Measurements from ENCODE around the gene KNDC1.
"Not testable (repeated sequence)": the region's sequence is repeated elsewhere in the genome, so short reads cannot be mapped to it uniquely, and the experiment has no call there.

Gene KNDC1

DNA sequence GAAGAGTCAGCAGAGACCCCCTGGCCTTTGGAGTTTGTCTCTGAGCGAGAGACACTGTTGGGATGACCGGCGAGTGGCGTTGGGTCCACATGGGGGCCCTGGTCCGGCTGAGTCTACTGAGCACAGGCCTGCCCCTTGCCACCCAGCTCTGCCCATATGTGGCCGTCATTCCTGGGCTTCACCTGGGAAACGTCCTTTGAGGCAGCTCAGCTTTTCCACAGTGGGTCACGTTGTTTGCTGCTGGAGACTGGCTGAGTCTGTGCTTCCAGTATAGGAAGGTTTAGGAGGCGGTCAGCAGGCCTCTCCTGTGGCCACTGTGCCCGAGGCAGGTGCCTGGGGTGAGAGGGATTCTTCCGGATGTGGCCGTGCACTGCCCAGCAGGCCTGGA lies 99.6 kb downstream of the KNDC1 start:
- no peak for DNase-seq (ENCODE audit: low spot score)

DNA sequence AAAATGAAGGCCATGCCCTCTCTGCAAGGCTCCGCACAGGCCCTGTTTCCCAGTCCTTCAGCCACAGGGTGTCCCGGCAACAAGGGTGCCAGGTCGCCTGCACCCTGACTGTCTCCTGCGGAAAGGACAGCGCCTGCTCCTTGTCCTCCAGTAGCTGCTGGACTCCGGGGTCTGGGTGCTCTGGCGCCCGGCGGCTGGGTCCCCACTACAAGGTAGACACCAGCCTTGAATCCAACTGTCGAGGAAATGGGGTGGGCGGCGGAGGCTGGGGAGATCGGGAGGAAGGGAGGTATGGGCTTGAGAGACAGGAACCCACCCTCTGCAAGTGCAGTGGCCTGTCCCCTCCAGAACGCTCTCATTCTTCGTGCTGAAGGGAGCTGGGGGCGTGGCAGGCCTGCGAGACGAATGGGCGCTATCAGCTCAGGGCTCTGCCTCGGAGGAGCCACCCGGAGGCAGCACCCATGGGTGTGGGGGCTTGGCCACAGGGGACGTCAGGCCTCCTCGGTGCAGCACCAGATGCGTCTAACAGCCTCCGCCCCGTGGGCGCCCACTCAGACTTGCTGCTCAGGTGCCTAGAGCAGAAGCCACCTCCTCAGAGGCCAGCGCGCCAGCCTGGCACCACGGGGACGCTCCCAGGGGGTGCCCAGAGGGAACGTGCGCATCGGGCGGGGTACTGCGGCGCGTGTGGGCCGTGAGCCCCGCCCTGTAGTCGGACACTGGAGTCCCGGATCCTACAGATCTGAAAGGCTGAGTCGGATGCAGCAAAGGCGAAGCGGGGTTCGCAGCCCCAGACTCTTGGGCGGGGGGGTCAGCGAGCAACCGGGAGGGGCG lies 101.1 kb downstream of the KNDC1 start:
- peak; percentile 60 for DNase-seq (ENCODE audit: low spot score)

DNA sequence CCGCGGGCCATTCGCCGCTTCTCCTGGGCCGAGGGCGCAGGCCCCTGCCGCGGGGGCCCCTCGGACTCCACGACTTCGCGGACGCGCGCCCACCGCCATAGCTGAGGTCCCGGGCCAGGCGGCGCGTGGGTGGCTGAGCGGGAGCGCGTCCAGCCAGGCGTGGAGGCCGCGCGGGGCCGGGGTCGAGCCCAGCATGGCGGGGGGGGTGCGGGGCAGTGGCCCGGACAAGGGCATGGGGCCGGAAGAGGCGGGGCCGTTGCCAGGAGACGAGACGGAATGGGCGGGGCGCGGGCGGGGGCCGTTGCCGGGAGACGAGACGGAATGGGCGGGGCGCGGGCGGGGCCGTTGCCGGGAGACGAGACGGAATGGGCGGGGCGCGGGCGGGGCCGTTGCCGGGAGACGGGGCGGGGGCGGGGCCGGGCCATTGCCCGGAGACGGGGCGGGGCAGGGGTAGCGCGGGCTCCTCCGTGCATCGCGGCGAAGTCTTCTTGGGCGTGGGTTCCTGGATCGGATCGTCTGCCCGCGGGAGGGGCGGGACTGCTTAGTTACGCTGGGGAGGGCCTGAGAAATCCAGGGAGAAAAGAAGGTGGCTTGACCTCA lies 101.8 kb downstream of the KNDC1 start:
- peak; percentile 60 for DNase-seq (ENCODE audit: low spot score)

DNA sequence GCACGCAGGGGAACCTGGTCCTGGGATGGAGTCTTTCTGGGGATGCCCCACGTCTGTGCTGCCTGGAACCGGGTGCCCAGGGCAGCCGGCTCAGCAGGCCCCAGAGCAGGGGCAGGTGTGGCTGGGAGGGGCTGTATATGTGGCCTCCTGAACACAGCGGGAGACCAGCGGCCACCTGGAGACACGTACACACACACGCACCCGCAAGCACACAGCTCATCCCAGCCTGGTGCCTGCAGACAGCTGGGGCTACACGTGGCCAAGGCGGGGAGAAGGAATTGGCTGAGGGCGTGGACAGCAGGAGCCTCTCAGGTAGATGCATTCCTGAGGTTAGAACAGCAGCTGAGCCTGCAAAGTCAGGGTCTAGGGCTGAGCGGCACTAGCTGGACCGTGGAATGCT lies 102.7 kb downstream of the KNDC1 start:
- peak; percentile 80 for DNase-seq (ENCODE audit: low spot score)

DNA sequence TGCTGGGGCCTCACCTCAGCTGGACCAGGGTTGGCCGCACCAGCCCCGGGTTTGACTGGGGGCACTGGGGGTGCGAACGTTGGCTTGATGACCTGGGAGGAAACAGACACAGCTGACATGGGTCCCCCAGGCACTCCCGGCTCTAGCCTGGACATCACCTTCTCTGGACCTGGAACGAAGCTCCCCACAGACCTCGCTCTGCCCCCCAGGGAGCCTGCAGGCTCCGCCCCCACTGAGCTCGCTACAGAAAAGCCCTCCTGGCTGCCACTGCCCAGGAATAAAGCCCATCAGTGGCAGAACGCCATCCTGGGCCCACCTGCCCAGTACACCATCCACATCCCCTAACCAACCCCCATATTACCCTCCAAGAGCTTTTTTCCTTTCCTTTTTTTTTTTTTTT lies 103.7 kb downstream of the KNDC1 start:
- DNase-seq (ENCODE audit: low spot score) = no peak

DNA sequence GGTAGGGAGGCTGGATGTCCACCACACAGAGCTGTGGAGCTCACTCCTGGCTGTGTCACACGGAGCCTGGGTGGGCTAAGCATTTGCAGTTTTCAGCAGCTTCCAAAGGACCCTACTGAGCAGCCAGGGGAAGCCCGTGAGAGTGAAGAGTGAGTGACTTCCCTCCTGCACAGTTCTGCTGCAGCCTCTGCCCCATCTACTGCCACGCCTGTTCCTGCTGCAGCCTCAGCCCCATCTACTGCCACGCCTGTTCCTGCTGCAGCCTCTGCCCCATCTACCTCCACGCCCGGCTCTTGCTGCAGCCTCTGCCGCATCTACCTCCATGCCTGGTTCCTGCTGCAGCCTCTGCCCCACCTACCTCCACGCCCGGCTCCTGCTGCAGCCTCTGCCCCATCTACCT lies 104.4 kb downstream of the KNDC1 start:
- no peak for DNase-seq (ENCODE audit: low spot score)

DNA sequence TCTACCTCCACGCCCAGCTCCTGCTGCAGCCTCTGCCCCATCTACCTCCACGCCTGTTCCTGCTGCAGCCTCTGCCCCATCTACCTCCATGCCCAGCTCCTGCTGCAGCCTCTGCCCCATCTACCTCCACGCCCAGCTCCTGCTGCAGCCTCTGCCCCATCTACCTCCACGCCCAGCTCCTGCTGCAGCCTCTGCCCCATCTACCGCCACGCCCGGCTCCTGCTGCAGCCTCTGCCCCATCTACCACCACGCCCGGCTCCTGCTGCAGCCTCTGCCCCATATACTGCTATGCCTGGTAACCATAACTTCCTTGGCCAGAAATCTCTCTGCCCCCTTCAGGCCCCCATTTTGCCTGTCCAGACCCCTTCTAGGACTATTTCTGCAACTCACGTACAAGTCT lies 105.0 kb downstream of the KNDC1 start:
- not testable (repeated sequence) for DNase-seq (ENCODE audit: low spot score)

DNA sequence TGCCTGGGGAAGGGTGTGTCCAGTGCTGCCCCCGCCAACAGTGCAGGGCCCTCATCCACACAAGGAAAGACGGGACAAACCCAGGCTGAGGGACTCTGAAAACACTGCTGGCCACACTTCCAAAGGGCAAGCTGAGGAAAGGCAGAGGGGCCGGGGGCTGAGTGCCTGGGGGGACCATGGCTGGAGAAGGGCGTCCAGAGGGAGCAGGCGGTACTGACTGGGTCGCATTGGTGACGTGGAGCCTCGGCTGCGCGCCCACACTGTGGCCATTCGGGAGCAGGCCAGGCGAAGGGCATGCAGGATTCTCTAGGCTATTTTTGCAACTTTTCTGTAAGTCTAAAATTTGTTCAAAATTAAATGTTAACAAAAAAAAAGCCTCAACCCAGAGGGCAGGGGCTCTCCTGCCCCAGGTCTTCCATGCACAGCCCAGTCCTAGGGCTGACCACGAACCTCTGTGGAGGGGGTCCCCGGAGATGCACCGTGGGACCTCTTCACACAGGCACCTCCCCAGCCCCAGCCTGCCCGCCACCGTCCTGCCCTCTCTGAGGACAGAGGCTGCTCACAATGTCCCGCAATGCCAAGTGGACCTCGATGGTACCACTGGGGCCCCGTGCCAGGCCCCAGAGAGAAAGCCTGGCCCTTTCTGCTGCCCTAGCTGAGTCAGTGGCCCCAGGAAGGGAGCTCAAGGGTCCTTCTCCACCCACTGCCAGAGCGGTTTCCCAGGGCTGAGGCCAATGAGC lies 106.2 kb downstream of the KNDC1 start:
- no peak for DNase-seq (ENCODE audit: low spot score)

DNA sequence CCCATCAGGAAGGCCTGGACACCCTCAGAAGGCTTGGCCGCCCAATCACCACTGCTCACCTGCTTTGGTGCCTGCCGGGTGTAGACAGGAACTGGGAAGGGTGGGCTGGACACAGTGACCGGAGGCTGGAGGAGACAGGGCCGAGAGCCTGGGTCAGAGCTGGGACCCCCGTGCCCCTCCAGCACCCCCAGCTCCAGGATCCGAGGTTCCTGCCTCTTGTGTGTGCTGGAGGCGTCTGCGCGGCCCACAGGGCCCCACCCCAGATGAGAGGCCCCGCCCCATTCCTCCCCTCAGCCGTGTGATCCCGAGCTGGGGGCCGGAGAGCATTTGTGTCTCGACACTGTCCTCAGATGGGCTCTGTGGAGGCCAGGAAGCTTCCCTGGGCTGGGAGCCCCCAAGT lies 107.3 kb downstream of the KNDC1 start:
- no peak for DNase-seq (ENCODE audit: low spot score)

DNA sequence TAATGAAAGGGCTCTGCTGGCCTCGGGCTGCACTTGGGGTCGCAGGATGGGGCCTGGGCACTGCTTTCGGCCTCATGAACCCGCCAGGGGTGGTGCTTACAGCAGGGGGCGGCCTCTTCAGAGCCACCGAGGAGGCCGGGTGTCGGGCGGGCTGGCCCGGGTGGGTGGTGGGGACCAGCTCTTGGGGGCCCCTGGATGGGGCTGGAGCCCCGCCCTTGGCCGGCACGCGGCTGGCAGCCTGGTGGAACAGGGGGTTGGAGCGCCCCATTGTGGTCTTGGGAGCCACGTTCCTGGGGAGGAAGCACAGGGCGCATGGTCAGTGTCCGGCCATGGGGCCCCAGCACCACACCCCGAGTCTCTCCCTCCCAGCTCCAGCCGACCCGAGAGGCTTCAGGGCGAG lies 107.8 kb downstream of the KNDC1 start:
- no peak for DNase-seq (ENCODE audit: low spot score)

DNA sequence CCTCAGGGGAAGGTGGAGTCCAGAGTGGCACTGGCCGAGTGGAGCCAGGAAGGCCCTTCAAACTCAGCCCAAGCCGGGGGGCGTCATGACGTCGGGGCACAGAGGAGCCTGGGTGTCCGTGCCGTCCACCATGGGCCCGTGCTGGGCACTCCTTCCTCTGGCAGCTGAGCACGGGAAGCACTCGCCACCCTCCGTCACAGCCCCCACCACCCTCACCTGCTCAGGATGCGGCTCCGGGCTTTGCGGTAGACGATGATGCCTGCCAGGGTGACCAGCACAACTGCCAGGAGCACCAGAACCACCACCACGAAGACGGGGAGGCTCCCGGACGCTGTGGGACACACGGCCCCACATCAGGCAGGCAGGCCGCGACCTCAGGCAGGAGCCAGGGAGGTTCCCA lies 108.5 kb downstream of the KNDC1 start:
- DNase-seq (ENCODE audit: low spot score) = no peak

DNA sequence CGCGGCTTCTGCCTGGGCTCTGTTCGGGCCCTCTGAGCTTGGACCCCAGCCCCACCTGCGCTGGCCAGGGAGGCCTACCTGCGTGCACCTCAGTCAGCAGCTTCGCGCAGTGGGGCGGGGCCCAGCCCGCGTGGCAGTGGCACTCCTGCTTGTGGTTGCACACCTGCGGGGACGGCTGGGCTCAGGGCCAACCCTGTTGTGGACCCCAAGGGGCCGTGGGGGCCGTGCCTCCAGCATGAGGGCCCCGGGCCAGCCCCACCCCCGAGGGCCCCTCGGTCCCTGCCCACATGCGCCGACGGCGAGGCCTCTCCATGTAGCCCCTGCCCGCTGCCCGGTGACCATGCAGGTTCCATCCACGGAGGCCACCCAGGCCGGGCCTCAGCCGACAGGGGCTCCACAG lies 109.3 kb downstream of the KNDC1 start:
- DNase-seq (ENCODE audit: low spot score) = no peak

DNA sequence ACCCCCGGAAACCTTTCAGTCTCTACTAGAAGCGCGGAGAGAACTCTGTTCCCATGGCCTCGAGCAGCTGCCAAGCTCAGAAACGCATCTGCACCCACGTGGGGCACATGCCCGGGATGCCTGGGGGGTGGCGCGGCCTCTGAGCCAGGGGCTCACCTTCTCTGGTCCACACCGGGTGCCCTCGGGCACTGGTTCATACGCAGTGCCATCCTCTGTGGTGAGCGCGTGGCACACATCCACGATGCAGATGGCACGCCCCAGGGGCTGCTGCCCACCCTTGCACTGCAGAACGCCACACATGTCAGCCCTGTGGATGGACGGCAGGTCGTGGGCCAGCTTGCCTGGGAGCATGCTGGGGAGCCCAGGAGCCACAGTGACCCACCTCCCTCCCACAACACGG lies 110.2 kb downstream of the KNDC1 start:
- DNase-seq (ENCODE audit: low spot score) = no peak

DNA sequence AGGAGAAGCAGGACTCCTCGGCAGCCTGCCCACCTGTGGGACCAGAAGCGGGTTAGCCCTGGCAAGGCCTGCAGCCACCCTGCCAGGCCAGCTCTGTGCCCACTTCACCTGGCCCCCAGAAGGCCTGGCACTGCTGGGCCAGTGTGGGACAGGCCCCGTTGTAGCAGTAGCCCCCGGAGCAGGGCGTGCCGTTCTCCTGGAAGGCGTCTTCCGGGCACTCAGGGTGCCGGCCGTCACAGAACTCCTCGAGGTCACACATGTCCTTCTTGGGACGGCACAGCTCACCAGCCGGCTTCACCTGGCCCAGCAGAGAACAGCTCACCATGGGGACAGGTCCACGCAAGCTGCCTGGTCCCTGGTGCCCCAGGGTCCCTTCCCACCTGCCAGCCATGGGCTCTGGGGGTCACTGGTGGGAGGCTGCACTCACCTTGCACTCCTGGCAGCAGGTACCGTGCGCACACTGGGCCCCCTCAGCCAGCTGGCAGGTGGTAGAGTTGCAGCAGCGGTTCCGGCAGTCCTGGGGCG lies 110.8 kb downstream of the KNDC1 start:
- no peak for DNase-seq (ENCODE audit: low spot score)

DNA sequence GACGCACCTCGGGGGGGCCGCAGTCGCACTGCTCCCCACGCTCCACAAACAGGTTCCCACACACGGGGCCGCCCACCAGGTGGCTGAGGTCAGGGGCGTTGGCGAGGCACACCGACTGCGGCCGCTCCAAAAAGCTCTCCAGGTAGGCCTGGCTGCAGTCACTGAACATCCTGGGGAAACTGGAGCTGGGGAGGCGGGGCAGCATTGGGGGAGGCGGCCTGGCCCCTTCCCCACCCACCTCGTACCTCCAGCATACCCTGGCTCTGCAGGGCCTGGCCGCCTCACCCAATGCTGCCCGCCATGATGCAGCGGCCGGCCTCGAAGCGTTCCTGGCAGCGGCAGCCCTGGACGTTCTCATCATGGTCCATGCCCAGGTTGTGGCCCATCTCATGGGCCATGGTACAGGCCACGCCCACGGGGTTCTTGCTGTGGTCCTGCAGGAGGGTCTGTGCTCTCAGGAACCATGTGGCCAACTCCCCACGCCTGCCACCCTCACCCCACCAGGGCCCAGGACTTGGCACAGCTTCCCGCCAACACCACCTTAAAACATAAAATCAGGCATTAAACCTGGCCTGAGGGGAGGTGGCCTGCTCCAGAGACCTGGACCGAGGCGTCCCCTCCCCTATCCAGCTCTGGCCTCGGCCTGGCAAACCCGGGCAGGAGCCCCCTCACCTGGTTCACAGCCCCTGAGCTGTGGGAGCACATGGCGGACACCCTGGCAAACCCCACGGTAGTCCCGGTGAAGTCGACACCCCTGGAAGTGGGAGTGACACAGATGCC lies 111.7 kb downstream of the KNDC1 start:
- DNase-seq (ENCODE audit: low spot score) = no peak

DNA sequence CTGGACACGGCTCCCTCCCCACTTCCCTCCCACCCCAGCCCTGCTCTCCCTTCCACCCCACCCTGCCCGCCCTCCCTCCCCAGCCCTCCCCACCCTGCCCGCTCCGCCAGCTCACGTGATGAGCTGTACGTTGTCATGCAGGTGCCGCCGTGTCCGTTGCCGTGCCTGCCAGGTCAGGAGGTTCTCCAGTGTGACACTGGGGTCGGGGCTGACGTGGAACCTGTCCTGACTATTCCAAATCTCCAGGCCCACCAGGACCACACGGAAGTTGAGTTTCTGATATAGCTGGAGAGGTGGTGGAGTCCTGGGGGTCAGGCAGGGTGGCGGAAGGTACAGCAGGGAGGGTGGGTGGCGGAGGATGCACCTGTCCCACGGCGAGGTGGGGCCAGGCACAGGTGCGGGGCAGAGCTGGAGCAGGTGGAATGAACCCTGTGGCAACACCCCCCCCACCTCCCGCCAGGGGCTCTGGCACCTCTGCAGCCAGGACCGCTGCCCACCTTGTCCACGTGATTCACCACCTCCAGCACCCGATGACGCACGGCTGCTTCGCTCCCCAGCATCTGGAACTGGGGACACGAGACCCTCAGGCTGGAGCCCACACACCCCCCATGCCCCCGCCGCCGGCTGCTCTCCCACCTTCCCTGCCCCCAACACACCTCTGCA lies 112.4 kb downstream of the KNDC1 start:
- DNase-seq (ENCODE audit: low spot score) = no peak

DNA sequence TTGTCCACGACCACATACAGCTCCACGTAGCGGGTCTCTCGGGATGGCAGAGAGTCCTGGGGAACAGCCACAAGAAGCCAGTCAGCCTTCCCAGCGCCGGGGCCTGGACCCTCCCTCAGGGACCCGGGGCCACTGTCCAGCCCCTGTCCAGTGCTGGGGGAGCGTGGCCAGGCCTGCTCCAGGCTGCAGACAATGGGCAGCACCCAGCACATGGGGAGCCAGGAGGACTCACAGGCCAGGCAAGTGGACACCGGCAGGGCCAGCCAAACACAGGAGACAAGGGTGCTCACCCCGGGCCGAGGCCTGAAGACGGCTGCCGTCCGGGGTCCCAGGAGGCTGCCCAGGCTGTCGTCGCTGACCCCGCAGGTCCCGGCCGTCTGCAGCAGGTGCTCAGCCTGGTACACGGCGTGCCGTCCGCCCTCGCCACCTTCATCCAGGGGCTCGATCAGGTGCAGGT lies 113.0 kb downstream of the KNDC1 start:
- no peak for DNase-seq (ENCODE audit: low spot score)

DNA sequence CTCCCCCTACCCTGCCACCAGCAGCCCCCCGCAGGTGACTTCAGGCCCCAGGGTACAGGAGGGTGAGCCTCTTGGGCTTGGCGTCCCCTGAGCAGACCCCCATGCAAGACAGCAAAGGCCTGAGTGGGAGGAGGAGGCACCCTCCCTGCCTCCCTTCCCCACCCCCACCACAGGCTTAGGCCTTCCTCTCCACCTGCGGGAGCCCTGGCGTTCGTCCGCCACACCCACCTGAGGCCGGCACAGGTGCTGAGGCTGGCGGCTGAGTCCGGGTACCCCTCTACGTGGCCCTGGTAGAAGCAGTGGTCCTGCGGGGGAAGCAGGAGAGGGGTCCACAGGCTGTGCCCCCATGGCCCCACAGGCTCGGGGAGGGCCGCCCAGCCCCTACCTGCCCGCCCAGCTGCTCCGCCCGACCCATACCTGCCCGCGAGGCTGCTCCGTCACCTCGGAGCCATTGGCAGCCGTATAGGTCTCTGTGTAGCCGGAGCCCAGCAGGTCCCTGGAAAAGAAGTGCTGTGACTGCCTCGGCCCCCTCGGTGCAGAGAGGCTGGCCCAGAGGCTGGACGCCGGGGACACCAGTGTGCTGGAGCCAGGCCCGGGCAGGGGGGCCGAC lies 113.6 kb downstream of the KNDC1 start:
- no peak for DNase-seq (ENCODE audit: low spot score)

DNA sequence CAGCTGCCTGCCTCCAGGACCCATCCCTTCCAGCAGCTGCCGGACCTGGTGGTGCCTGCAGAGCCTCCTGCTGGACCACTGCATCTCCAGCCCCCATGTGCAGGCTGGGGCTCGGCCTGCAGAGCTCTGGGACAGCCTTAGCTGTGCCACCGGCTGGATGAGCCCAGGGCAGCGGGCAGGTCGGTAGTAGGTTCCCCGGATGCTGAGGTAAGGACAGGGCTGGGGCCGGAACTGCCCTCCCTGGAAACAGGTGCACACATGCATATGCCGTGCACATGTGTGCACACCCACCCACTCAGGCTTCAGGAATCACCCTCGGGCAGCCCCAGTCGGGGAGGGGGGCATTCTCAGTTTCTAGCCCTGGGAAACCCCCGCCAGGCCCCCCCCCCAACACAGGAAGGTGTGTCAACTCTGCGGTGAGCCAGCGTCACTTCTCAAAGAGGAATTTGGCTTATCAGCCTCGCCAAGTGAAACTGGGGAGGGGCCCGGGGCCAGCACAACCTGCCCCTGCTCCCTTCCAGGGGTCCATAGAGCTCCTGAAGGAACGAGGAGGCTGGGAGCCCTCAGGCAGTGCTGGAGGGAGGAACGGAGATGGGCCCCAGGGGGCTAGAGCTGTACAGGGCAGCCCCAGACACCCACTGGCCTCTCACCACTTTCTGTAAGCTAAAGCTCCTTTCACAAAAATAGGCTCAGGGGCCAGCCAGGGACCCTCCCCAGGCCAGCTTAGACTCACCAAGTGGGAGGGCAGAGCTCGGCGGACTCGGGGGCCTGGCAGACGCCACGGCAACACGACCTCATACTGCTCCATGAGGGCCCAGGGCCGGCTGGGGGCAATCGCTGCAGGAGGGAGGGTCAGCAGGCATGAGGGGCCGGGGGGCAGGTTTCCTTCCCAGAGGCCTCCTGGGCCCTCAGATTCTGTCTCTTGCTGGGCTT lies 115.0 kb downstream of the KNDC1 start:
- peak; percentile 18 for DNase-seq (ENCODE audit: low spot score)

DNA sequence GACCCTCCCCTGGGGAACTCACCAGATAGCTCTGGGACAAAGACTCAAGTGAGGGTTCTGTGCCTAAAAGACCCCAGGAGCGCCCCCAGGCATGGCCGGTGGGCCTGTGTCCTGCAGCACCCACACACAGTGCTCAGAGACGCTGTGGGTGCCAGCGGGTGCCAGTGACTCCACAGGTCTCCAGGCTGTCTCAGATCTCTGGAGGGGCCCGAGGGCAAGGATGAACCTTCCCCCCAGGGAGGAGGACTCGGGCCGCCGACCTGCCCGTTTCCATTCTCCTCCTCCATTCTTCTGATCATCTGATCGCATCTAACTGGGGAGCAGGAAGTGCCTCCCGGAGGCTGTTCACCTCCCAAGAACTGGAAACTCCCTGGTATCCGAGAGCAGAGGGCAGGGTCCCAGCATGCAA lies 115.7 kb downstream of the KNDC1 start:
- DNase-seq (ENCODE audit: low spot score) = no peak
